Naive thymus-derived CD4-positive, alpha-beta T cell (primary cell): ENCODE results near the gene UBXN1. TPM values are rescaled to one million over a fixed set of nuclear protein-coding genes. Genes with fewer than 3 reads are reported as not detected.

Source experiments
- ATAC-seq: fragments of 150-1000 bp; cut with Tn5 transposase; 2 replicates; pipeline ENCODE4 v1.10.0; 2021; ENCODE audit warnings: mild to moderate bottlenecking, moderate library complexity
- CTCF ChIA-PET: fragments of 350-600 bp; sonication (Branson Sonifier 250); formaldehyde crosslinking; loops from one replicate; lab custom pipeline; 2021; ENCODE audit warnings: antibody characterized with exemption; lab: Charles Lee
- POLR2A ChIA-PET: fragments of 350-600 bp; sonication (Branson Sonifier 250); formaldehyde crosslinking; loops from one replicate; lab custom pipeline; 2021; ENCODE audit warnings: antibody characterized with exemption, inconsistent platforms; lab: Charles Lee
- DNase-seq, 9 donors: peaks; one replicate each; pipeline versions ENCODE4 v3.0.0 to v3.0.0-alpha.2; 2020 to 2022; ENCODE audit warnings: mixed read lengths in 1 of 9
- H3K27ac ChIP-seq: one replicate; pipeline ENCODE4 v1.7.0; 2013; ENCODE audit warnings: mild to moderate bottlenecking, low read depth, low read length, moderate library complexity
- H3K27me3 ChIP-seq, 2 donors: one replicate each; pipeline ENCODE4 v1.7.0; 2013; ENCODE audit warnings: low read length in 2 of 2, mild to moderate bottlenecking in 2 of 2, moderate library complexity in 2 of 2; ENCODE audit not compliant: control insufficient read depth in 2 of 2, insufficient read depth in 2 of 2
- H3K36me3 ChIP-seq, 3 experiments: 1 replicate in 2 of 3; 2 replicates in 1 of 3; pipeline ENCODE4 v1.7.0; 2013; ENCODE audit warnings: low read length in 3 of 3, mild to moderate bottlenecking in 3 of 3, moderate library complexity in 1 of 3; ENCODE audit not compliant: insufficient read depth in 3 of 3, control insufficient read depth in 2 of 3
- H3K4me1 ChIP-seq, 2 donors: one replicate each; pipeline ENCODE4 v1.7.0; 2013; ENCODE audit warnings: low read length in 2 of 2, mild to moderate bottlenecking in 2 of 2, moderate library complexity in 1 of 2; ENCODE audit not compliant: control insufficient read depth in 2 of 2, insufficient read depth in 2 of 2
- H3K4me3 ChIP-seq: 2 replicates; pipeline ENCODE4 v1.7.0; 2013; ENCODE audit warnings: mild to moderate bottlenecking, low read length
- H3K9me3 ChIP-seq, 3 experiments: 1 replicate in 2 of 3; 2 replicates in 1 of 3; pipeline ENCODE4 v1.7.0; 2013; ENCODE audit warnings: low read length in 3 of 3; ENCODE audit not compliant: control insufficient read depth in 2 of 3
- H3K27ac Mint-ChIP-seq, 9 donors: one replicate each; pipeline ENCODE4 v1.8.0; 2020 to 2022; ENCODE audit warnings: mixed read lengths in 9 of 9, mild to moderate bottlenecking in 8 of 9, moderate library complexity in 5 of 9, inconsistent platforms in 2 of 9
- H3K27me3 Mint-ChIP-seq, 5 donors: one replicate each; pipeline ENCODE4 v1.8.0; 2021 to 2022; ENCODE audit warnings: mixed read lengths in 5 of 5, mild to moderate bottlenecking in 1 of 5
- H3K36me3 Mint-ChIP-seq, 5 donors: one replicate each; pipeline ENCODE4 v1.8.0; 2020 to 2022; ENCODE audit warnings: mixed read lengths in 5 of 5, mild to moderate bottlenecking in 3 of 5, inconsistent platforms in 1 of 5
- H3K4me1 Mint-ChIP-seq, 7 donors: one replicate each; pipeline ENCODE4 v1.8.0; 2020 to 2022; ENCODE audit warnings: mixed read lengths in 7 of 7, mild to moderate bottlenecking in 3 of 7, inconsistent platforms in 1 of 7
- H3K4me3 Mint-ChIP-seq, 10 donors: one replicate each; pipeline ENCODE4 v1.8.0; 2020 to 2022; ENCODE audit warnings: mild to moderate bottlenecking in 10 of 10, mixed read lengths in 10 of 10, moderate library complexity in 6 of 10, inconsistent platforms in 2 of 10
- H3K9me3 Mint-ChIP-seq, 11 donors: one replicate each; pipeline ENCODE4 v1.8.0; 2020 to 2022; ENCODE audit warnings: mixed read lengths in 11 of 11, mild to moderate bottlenecking in 4 of 11, inconsistent platforms in 1 of 11, moderate library complexity in 1 of 11
- intact Hi-C, 2 donors: fragments of 100-400 bp; cut with micrococcal nuclease; formaldehyde crosslinking; loops; one replicate each; pipeline ENCODE4 v1.15.1; 2023
- polyA plus RNA-seq, 2 donors: library from polyadenylated mRNA; unstranded; fragments of 300-500 nt; fragmentation: Illumina TruSeq; gene quantifications; one replicate each; pipeline ENCODE4 v1.2.3, GENCODE V29; 2021
- total RNA-seq, 6 experiments: library from RNA in 5 of 6; stranded (reverse) in 5 of 6; gene quantifications; 1 replicate in 5 of 6; 2 replicates in 1 of 6; pipeline ENCODE4 v1.2.3 and lab custom pipeline; 2021 to 2026

UBXN1 gene
- total and polyA plus RNA-seq, 7 experiments from 2014 or later: 114 to 256 (median 212) TPM

DNA sequence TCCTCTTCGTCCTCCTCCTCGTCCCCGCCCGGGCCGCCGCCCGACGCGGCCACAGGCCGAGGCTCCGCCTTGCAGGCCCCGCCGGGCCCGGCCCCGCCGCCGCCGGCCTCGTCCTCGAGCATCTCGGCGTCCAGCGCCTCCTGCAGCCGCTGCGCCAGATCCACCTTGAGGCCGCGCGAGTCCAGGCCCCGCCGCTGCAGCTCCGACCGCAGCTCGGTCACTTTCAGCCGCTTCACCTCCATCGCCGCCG is 48.0 kb upstream of the UBXN1 start:
- Histone ChIP-seq H3K4me1 (peaks cover 36 to 41% of the 10 kb centered on the region in 2 donors), H3K27ac (peak overlapping the region; percentile 92), H3K4me3 (peak overlapping the region; percentile 87), H3K9me3 (no peaks in the 10 kb centered on the region), H3K36me3 (peaks cover 11 to 39% (median 19%) of the 10 kb centered on the region in 3 experiments), H3K27me3 (no peaks in the 10 kb centered on the region)
- ATAC-seq: peak; percentile 0
- Mint-ChIP-seq H3K4me3 (peak overlapping the region; percentile 91 to 99 (median 96)), H3K27ac (peak overlapping the region in 7 of 9 donors; percentile 95 to 100 (median 97)), H3K9me3 (peaks cover 0 to 8% (median 0%) of the 10 kb centered on the region in 11 donors), H3K36me3 (peaks cover 0 to 46% (median 28%) of the 10 kb centered on the region in 5 donors), H3K4me1 (peaks cover 23 to 68% (median 61%) of the 10 kb centered on the region in 7 donors), H3K27me3 (peaks cover 0 to 2% (median 0%) of the 10 kb centered on the region in 5 donors)
- intact Hi-C loops: loop anchor here (1.0 to 5.0 kb wide), 23 partner anchors 18 to 1112 kb away; partner anchors contain the start of genes EEF1G (in 2 of the 2), GANAB (in 2 of the 2), NXF1 (in 2 of the 2) and STX5 (in 2 of the 2)
- POLR2A ChIA-PET: interaction anchor here (0.6 to 17.5 kb wide), 45 partner anchors 11 to 1509 kb away, joined by 3 to 347 read pairs (median 6); partner anchors contain the start of genes BSCL2, C11orf98, CSKMT and EML3
- CTCF ChIA-PET: interaction anchor here (1.2 to 3.3 kb wide), 6 partner anchors 16 to 134 kb away, joined by 4 to 17 read pairs (median 7); partner anchors contain the start of genes TMEM179B, WDR74 and ZBTB3
- DNase-seq: no peak

DNA sequence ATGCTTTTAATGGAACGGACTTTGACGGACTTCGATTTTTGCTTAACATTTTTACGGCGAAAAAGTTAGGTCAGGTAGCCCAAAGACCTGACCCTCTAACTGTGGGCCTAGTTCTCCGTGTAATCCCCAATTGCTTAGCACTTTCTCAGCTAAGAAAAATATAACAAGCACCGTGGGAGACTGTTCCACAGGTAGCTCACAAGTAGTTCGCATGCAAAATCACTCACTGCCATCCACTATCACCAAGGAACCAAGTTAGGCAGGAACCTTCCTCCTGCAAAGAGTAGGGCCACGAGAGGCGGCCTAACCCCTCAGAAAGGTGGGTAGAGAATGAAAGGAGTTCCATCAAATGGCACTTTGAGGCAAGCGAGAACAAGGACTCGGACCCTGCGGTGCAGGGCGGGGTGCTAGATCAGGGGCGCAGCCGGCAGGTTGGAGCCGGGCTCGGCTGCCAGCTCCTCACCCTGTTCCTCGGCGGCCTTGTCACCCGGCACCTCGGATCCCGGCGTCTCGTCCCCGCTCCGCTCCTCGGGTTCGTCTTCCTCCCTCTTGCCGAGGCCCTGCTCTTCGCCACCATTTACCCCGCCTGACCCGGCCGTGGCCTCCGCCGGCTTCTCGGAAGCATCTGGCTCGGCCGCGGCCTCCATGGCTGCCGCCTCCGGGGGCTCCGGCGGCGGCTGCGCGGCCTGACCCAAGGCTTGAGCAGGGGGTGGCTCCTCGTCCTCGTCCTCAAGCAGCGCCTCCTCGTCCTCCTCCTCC is 47.5 kb upstream of the UBXN1 start:
- ChIA-PET POLR2A (interaction anchor here (0.5 to 17.5 kb wide), 40 partner anchors 9 to 302 kb away, joined by 3 to 347 read pairs (median 6); partner anchors contain the start of genes BSCL2, C11orf98, CSKMT and EML3), CTCF (interaction anchor here (0.8 to 1.8 kb wide), 2 partner anchors 83 to 134 kb away, joined by 3 to 5 read pairs; no protein-coding TSS in a partner anchor)
- H3K27me3 Mint-ChIP-seq: peaks cover 0 to 2% (median 0%) of the 10 kb centered on the region in 5 donors
- H3K4me3 Mint-ChIP-seq: peak overlapping the region; percentile 91 to 99 (median 96)
- H3K27ac Mint-ChIP-seq: peak overlapping the region; percentile 84 to 99 (median 91)
- H3K9me3 Mint-ChIP-seq: peaks cover 0 to 8% (median 0%) of the 10 kb centered on the region in 11 donors
- peaks cover 23 to 70% (median 60%) of the 10 kb centered on the region in 7 donors for H3K4me1 Mint-ChIP-seq
- Histone ChIP-seq H3K9me3 (no peaks in the 10 kb centered on the region), H3K4me3 (peak overlapping the region; percentile 87), H3K27ac (peak overlapping the region; percentile 92), H3K36me3 (peaks cover 16 to 40% (median 24%) of the 10 kb centered on the region in 3 experiments), H3K27me3 (no peaks in the 10 kb centered on the region), H3K4me1 (peaks cover 36 to 40% of the 10 kb centered on the region in 2 donors)
- DNase-seq (peak in 5 of 9 donors; percentile 16 to 34 (median 23)), ATAC-seq (no peak)
- H3K36me3 Mint-ChIP-seq: peaks cover 0 to 46% (median 33%) of the 10 kb centered on the region in 5 donors
- intact Hi-C loops: loop anchor here (2.0 to 5.0 kb wide), 5 partner anchors 48 to 1112 kb away; partner anchors contain the start of genes FEN1 (in 1 of the 2), MARK2 (in 1 of the 2), NXF1 (in 1 of the 2) and TMEM258 (in 1 of the 2)

DNA sequence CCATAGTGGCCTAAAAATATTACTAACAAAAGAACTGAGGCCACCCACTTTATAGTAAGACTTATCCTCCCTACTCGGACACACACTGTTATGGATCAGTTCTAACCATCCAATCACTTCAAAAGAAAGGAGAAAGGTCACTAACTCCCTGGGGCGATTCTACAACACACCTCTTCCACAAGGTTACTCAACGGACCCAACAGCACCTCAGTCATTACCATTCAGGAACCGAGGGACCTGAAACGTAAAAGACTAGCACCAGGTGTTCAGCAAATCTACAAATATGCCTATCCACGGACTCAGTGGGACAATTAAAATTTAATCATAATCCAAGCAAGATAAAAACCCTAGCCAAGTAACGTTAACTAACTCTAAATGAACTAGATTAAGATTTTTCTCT is 46.8 kb upstream of the UBXN1 start:
- Histone ChIP-seq H3K4me1 (peaks cover 36% of the 10 kb centered on the region in 2 donors), H3K9me3 (no peaks in the 10 kb centered on the region), H3K27ac (peak overlapping the region; percentile 92), H3K36me3 (peaks cover 23 to 43% (median 31%) of the 10 kb centered on the region in 3 experiments), H3K27me3 (no peaks in the 10 kb centered on the region), H3K4me3 (peak overlapping the region; percentile 87)
- ChIA-PET CTCF (interaction anchor here (0.8 kb wide), 1 partner anchor 83 kb away, joined by 3 read pairs; no protein-coding TSS in a partner anchor), POLR2A (interaction anchor here (0.5 to 17.5 kb wide), 18 partner anchors 9 to 227 kb away, joined by 3 to 347 read pairs (median 14); partner anchors contain the start of genes BSCL2, C11orf98, CSKMT and GNG3)
- no peak for DNase-seq
- Mint-ChIP-seq H3K27me3 (peaks cover 0 to 2% (median 0%) of the 10 kb centered on the region in 5 donors), H3K36me3 (peaks cover 0 to 52% (median 38%) of the 10 kb centered on the region in 5 donors), H3K4me3 (peak overlapping the region; percentile 91 to 99 (median 96)), H3K9me3 (peaks cover 0 to 8% (median 0%) of the 10 kb centered on the region in 11 donors), H3K27ac (peak overlapping the region; percentile 84 to 99 (median 91)), H3K4me1 (peaks cover 23 to 71% (median 60%) of the 10 kb centered on the region in 7 donors)
- intact Hi-C loops: loop anchor here (2.0 to 5.0 kb wide), 5 partner anchors 47 to 1113 kb away; partner anchors contain the start of genes FEN1 (in 1 of the 2), MARK2 (in 1 of the 2), NXF1 (in 1 of the 2) and TMEM258 (in 1 of the 2)
- ATAC-seq: no peak

DNA sequence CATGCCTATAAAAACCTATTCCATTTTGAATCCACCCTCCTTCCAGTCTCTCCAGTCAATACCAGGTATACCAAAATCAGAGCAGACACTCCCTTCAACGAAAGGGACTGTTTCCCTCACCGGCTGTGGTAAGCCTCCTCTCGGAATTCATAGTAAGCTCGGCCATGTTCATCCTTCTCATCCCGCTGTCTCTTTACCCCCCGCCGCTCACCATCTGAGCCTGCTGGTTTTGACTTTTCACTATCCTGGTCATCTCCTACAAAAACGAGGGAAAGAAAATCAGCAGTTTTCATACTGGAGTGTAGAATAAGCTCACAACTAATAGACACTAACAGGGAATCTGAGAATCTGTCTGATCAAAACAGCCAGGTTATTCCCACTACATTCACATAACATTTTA is 45.3 kb upstream of the UBXN1 start:
- DNase-seq (no peak), ATAC-seq (no peak)
- H3K27ac ChIP-seq: peak overlapping the region; percentile 92
- Mint-ChIP-seq H3K4me1 (peaks cover 23 to 71% (median 62%) of the 10 kb centered on the region in 7 donors), H3K27ac (peak overlapping the region in 7 of 9 donors; percentile 18 to 97 (median 64)), H3K36me3 (peaks cover 0 to 60% (median 44%) of the 10 kb centered on the region in 5 donors), H3K9me3 (peaks cover 0 to 8% (median 0%) of the 10 kb centered on the region in 11 donors), H3K27me3 (peaks cover 0 to 2% (median 0%) of the 10 kb centered on the region in 5 donors), H3K4me3 (peak overlapping the region; percentile 91 to 99 (median 96))
- intact Hi-C loops: no loop called here
- no peaks in the 10 kb centered on the region for H3K9me3 ChIP-seq
- CTCF ChIA-PET: interaction anchor here (1.1 to 1.5 kb wide), 2 partner anchors 133 to 138 kb away, joined by 3 read pairs; partner anchors contain the start of gene TUT1
- H3K4me1 ChIP-seq: peaks cover 25 to 28% of the 10 kb centered on the region in 2 donors
- POLR2A ChIA-PET: interaction anchor here (0.6 to 17.5 kb wide), 15 partner anchors 13 to 171 kb away, joined by 3 to 347 read pairs (median 4); partner anchors contain the start of genes B3GAT3, BSCL2, GNG3 and POLR2G
- no peaks in the 10 kb centered on the region for H3K27me3 ChIP-seq
- H3K4me3 ChIP-seq: no peak overlapping the region
- peaks cover 30 to 58% (median 44%) of the 10 kb centered on the region in 3 experiments for H3K36me3 ChIP-seq

GRCh38 chr11:62721994-62722393 is 43.1 kb upstream of the UBXN1 start:
- H3K27ac Mint-ChIP-seq: peak overlapping the region in 4 of 9 donors; percentile 18 to 57 (median 30)
- Histone ChIP-seq H3K4me1 (peaks cover 24 to 25% of the 10 kb centered on the region in 2 donors), H3K4me3 (no peak overlapping the region), H3K27ac (no peak overlapping the region), H3K9me3 (no peaks in the 10 kb centered on the region), H3K27me3 (no peaks in the 10 kb centered on the region), H3K36me3 (peaks cover 44 to 76% (median 54%) of the 10 kb centered on the region in 3 experiments)
- H3K4me1 Mint-ChIP-seq: peaks cover 30 to 75% (median 66%) of the 10 kb centered on the region in 7 donors
- H3K4me3 Mint-ChIP-seq: peak overlapping the region in 1 of 10 donors; percentile 13
- H3K36me3 Mint-ChIP-seq: peaks cover 0 to 68% (median 57%) of the 10 kb centered on the region in 5 donors
- intact Hi-C loops: no loop called here
- ChIA-PET POLR2A (interaction anchor here (17.5 kb wide), 1 partner anchor 11 kb away, joined by 347 read pairs; the partner anchor contains the start of genes BSCL2 and GNG3), CTCF (no interaction called here)
- ATAC-seq: no peak
- no peaks in the 10 kb centered on the region for H3K27me3 Mint-ChIP-seq
- peaks cover 0 to 4% (median 0%) of the 10 kb centered on the region in 11 donors for H3K9me3 Mint-ChIP-seq
- DNase-seq: no peak
